DND-41 (cell line): ENCODE measurements around the gene HIGD2A.

Experiments
- ATAC-seq: fragments of 200-7000 bp; cut with Tn5 transposase; 3 replicates; pipeline ENCODE4 v1.9.1; 2021; ENCODE audit warnings: low read depth; ENCODE audit not compliant: insufficient read depth
- DNase-seq: peaks from one replicate; pipeline ENCODE4 v3.0.0-alpha.2; 2020
- H2AFZ ChIP-seq: 2 replicates; pipeline ENCODE4 v1.6.0; 2012; ENCODE audit warnings: low read depth, low read length
- H3K27ac ChIP-seq: 2 replicates; pipeline ENCODE4 v1.5.1; 2012; ENCODE audit warnings: low read length, inconsistent platforms
- H3K27me3 ChIP-seq: fragments of 200-600 bp; sonication (generic); 2 replicates; pipeline ENCODE4 v1.6.0; 2012; ENCODE audit warnings: low read length, mild to moderate bottlenecking, inconsistent platforms; ENCODE audit not compliant: insufficient read depth, poor library complexity
- H3K36me3 ChIP-seq: 2 replicates; pipeline ENCODE4 v1.5.1; 2012; ENCODE audit warnings: low read length, inconsistent platforms; ENCODE audit not compliant: insufficient read depth
- H3K4me1 ChIP-seq: 2 replicates; pipeline ENCODE4 v1.5.1; 2012; ENCODE audit warnings: mild to moderate bottlenecking, low read length; ENCODE audit not compliant: insufficient read depth
- H3K4me2 ChIP-seq: 2 replicates; pipeline ENCODE4 v1.6.0; 2012; ENCODE audit warnings: mild to moderate bottlenecking, moderate library complexity, low read length, inconsistent platforms; ENCODE audit not compliant: insufficient read depth
- H3K4me3 ChIP-seq, 2 experiments: fragments of 200-600 bp in 1 of 2; shearing (Covaris generic) in 1 of 2; 2 replicates each; pipeline ENCODE4 v1.5.1; 2012 to 2016; ENCODE audit warnings: inconsistent platforms in 2 of 2, low read length in 2 of 2, mild to moderate bottlenecking in 2 of 2, low read depth in 1 of 2, moderate library complexity in 1 of 2
- H3K79me2 ChIP-seq: 2 replicates; pipeline ENCODE4 v1.6.0; 2012; ENCODE audit warnings: low read length, inconsistent platforms; ENCODE audit not compliant: insufficient read depth
- H3K9ac ChIP-seq: 2 replicates; pipeline ENCODE4 v1.6.0; 2012; ENCODE audit warnings: low read depth, mild to moderate bottlenecking, inconsistent platforms, low read length, moderate library complexity
- H3K9me3 ChIP-seq: 2 replicates; pipeline ENCODE4 v1.5.1; 2012; ENCODE audit warnings: low read length, moderate library complexity, mild to moderate bottlenecking, inconsistent platforms; ENCODE audit not compliant: insufficient read depth, severe bottlenecking
- H4K20me1 ChIP-seq: 2 replicates; pipeline ENCODE4 v1.6.0; 2012; ENCODE audit warnings: low read length; ENCODE audit not compliant: insufficient read depth
- CTCF ChIP-seq: IDR thresholded peaks from 2 replicates; pipeline ENCODE4 v1.5.1; 2012; ENCODE audit warnings: borderline replicate concordance, low read length, moderate library complexity, mild to moderate bottlenecking; ENCODE audit not compliant: poor library complexity, severe bottlenecking; ENCODE audit errors: extremely low read depth
- EZH2 ChIP-seq: IDR thresholded peaks from 3 replicates; pipeline ENCODE4 v1.6.1; 2012; ENCODE audit warnings: borderline replicate concordance, low read depth, mild to moderate bottlenecking, moderate library complexity, low read length, inconsistent platforms; ENCODE audit not compliant: severe bottlenecking

Gene HIGD2A

GRCh38 chr5:176366232-176366894 lies 22.2 kb upstream of the HIGD2A start:
- Histone ChIP-seq H3K27ac (no peak overlapping the region), H3K36me3 (no peaks in the 10 kb centered on the region; the same call in 1 of the 2 replicates), H2AFZ (no peak overlapping the region), H3K9ac (no peak overlapping the region), H3K4me1 (peaks cover 10% of the 10 kb centered on the region), H3K4me3 (no peak overlapping the region), H4K20me1 (no peaks in the 10 kb centered on the region), H3K27me3 (no peaks in the 10 kb centered on the region), H3K79me2 (peaks cover 2% of the 10 kb centered on the region), H3K9me3 (no peaks in the 10 kb centered on the region), H3K4me2 (no peak overlapping the region)
- ATAC-seq = no peak
- TF ChIP-seq CTCF (no peak), EZH2 (no peak)
- no peak for DNase-seq

- H3K9ac ChIP-seq = no peak overlapping the region
- no peak for DNase-seq
- no peaks in the 10 kb centered on the region for H3K27me3 ChIP-seq
- H3K4me3 ChIP-seq = no peak overlapping the region
- ATAC-seq = no peak
- no peaks in the 10 kb centered on the region for H3K36me3 ChIP-seq
- H3K79me2 ChIP-seq = no peaks in the 10 kb centered on the region
- no peak overlapping the region for H3K27ac ChIP-seq
- H3K9me3 ChIP-seq = no peaks in the 10 kb centered on the region
- no peak overlapping the region for H2AFZ ChIP-seq
- TF ChIP-seq EZH2 (no peak), CTCF (no peak)
- H4K20me1 ChIP-seq = no peaks in the 10 kb centered on the region
- no peaks in the 10 kb centered on the region for H3K4me1 ChIP-seq
- H3K4me2 ChIP-seq = no peak overlapping the region
Observed at GRCh38 chr5:176368726-176369125, 19.8 kb upstream of the HIGD2A start.

GRCh38 chr5:176369934-176370711 lies 18.4 kb upstream of the HIGD2A start:
- Histone ChIP-seq H3K79me2 (no peaks in the 10 kb centered on the region), H4K20me1 (no peaks in the 10 kb centered on the region), H3K27me3 (no peaks in the 10 kb centered on the region), H3K9ac (no peak overlapping the region), H3K9me3 (no peaks in the 10 kb centered on the region), H3K4me2 (no peak overlapping the region), H3K27ac (no peak overlapping the region), H3K36me3 (no peaks in the 10 kb centered on the region), H2AFZ (no peak overlapping the region), H3K4me3 (no peak overlapping the region), H3K4me1 (no peaks in the 10 kb centered on the region)
- TF ChIP-seq CTCF = no peak
- no peak for TF ChIP-seq EZH2
- ATAC-seq (no peak), DNase-seq (no peak)
